ENCODE measurements around the gene UBAP2. TPM values are rescaled to one million over a fixed set of nuclear protein-coding genes. Genes with fewer than 3 reads are reported as not detected.

The UBAP2 gene
- total and polyA plus RNA-seq, 2 of the 4 experiments (the other 2 are of a cell fraction) = 12.9 to 25.5 TPM

- H3K27me3 ChIP-seq (ENCODE audit: control insufficient read depth, insufficient read depth, low read length) = no peaks in the 10 kb centered on the region
- no peak overlapping the region for H2BK5ac ChIP-seq (ENCODE audit: low read depth, low read length, poor library complexity, severe bottlenecking)
- H3K9me3 ChIP-seq (ENCODE audit: control insufficient read depth, insufficient read depth, low read length) = no peaks in the 10 kb centered on the region
- no peak overlapping the region for H2BK120ac ChIP-seq (ENCODE audit: low read depth, low read length)
- no peak overlapping the region for H4K5ac ChIP-seq (ENCODE audit: low read depth, low read length)
- H2BK15ac ChIP-seq (ENCODE audit: low read depth, low read length) = no peak overlapping the region
- H3K9ac ChIP-seq (ENCODE audit: low read depth, low read length) = no peak overlapping the region
- dilution Hi-C loops (cut with HindIII; ENCODE audit: low sequenced_read_pairs, unreplicated experiment) = no loop called here
- no peak overlapping the region for H4K8ac ChIP-seq (ENCODE audit: low read depth in 2 of 2, low read length in 2 of 2)
- peaks cover 22 to 43% of the 10 kb centered on the region in 2 experiments for H3K79me1 ChIP-seq (ENCODE audit: low read depth in 1 of 2, low read length in 2 of 2)
- no peak overlapping the region for H3K56ac ChIP-seq (ENCODE audit: extremely low read depth, insufficient read depth, low read length)
- H2BK20ac ChIP-seq (ENCODE audit: low read depth, low read length) = no peak overlapping the region
- H3K36me3 ChIP-seq (ENCODE audit: control insufficient read depth, insufficient read depth, low read length) = peaks cover 66% of the 10 kb centered on the region
- no peak for DNase-seq
- no peak overlapping the region for H2AFZ ChIP-seq (replicated peaks; ENCODE audit: low read length, poor library complexity)
- H2AK5ac ChIP-seq (ENCODE audit: low read depth, low read length) = no peak overlapping the region
- POLR2A ChIA-PET (ENCODE audit: unreplicated experiment) = no interaction called here
- BruUV-seq (replicated peaks) = no TSS peak
- H4K20me1 ChIP-seq (ENCODE audit: insufficient read depth, low read length) = 0 out of 2 replicates have a peak, but pooled peaks cover 5% of the 10 kb centered on the region
- H3K4me1 ChIP-seq (ENCODE audit: control insufficient read depth, insufficient read depth, low read length) = no peaks in the 10 kb centered on the region
- no peak overlapping the region for H3K23ac ChIP-seq (ENCODE audit: low read depth, low read length)
- in situ Hi-C loops (cut with MboI; ENCODE audit: low sequenced_read_pairs) = no loop called here
- H3K18ac ChIP-seq (ENCODE audit: low read depth, low read length) = no peak overlapping the region
- H3K4me2 ChIP-seq (ENCODE audit: low read depth, low read length) = no peak overlapping the region
- H3K14ac ChIP-seq (replicated peaks; ENCODE audit: low read depth, low read length) = no peak overlapping the region
- ATAC-seq (ENCODE audit: low read depth) = no peak
- no peak overlapping the region for H3K4me3 ChIP-seq (ENCODE audit: insufficient read depth, low read depth, low read length)
- no peak for TF ChIP-seq BHLHE40 (IDR thresholded peaks at IDR 0.05; ENCODE audit: low read depth, low read length)
- intact Hi-C loops (cut with micrococcal nuclease) = no loop called here
- CTCF ChIA-PET = interaction anchor here (0.6 kb wide), 1 partner anchor 101 kb away, joined by 4 read pairs; no protein-coding TSS in a partner anchor
- H3K4ac ChIP-seq (ENCODE audit: low read depth, low read length) = no peak overlapping the region
- no peak overlapping the region for H3K27ac ChIP-seq (ENCODE audit: insufficient read depth, low read length)
- 100% methylated on average over 1 of the region's 3 CpGs; no CpG with 5 or more reads in 1 of the 2 experiments for WGBS, 2 experiments (ENCODE audit: extremely low coverage in 2 of 2, insufficient read length in 1 of 2)
- peaks cover 30% of the 10 kb centered on the region for H3K9me1 ChIP-seq (ENCODE audit: insufficient read depth, low read length)
- no peak overlapping the region for H4K91ac ChIP-seq (ENCODE audit: insufficient read depth, low read depth, low read length)
- no peak overlapping the region for H2AK9ac ChIP-seq (replicated peaks; ENCODE audit: low read depth, low read length, poor library complexity)
Observed at GRCh38 chr9:33931326-33931725, 117.4 kb downstream of the UBAP2 start.
